K562 (cell line): ENCODE measurements around the gene SLC10A2. TPM values are rescaled to one million over a fixed set of nuclear protein-coding genes. Genes with fewer than 3 reads are reported as not detected.

Source experiments
- ATAC-seq: fragments of 200-7000 bp; cut with Tn5 transposase; 3 replicates; pipeline ENCODE4 v1.9.1; 2020; ENCODE audit warnings: moderate library complexity
- BruUV-seq: library from RNA; stranded (reverse); fragments of 400-500 nt; replicated peaks from 2 replicates; lab custom pipeline; 2021; lab: Mats Ljungman, UMichigan
- CTCF ChIA-PET: fragments of 300-600 bp; formaldehyde crosslinking; extraction: SDS; loops from one replicate; lab custom pipeline; 2021; ENCODE audit warnings: low intra/inter-chr PET ratio; lab: Yijun Ruan, JAX
- POLR2A ChIA-PET: fragments of 300-600, 350-650 bp; sonication (Branson Sonifier 250); formaldehyde crosslinking; extraction: SDS; loops from one replicate; lab custom pipeline; 2021; ENCODE audit warnings: antibody characterized with exemption, inconsistent platforms; lab: Yijun Ruan, JAX
- DNase-seq, 4 experiments: peaks; one replicate each; pipeline versions ENCODE4 v3.0.0 to v3.0.0-alpha.2; 2011 to 2018; ENCODE audit warnings: low spot score in 3 of 4, mixed read lengths in 3 of 4; ENCODE audit errors: extremely low read depth in 1 of 4
- FAIRE-seq: peaks from 2 replicates; lab custom pipeline; 2011; peaks lifted over from hg19 to GRCh38; lab: Jason Lieb, UNC
- H2AFZ ChIP-seq: 2 replicates; pipeline ENCODE4 v1.6.0; 2011; ENCODE audit warnings: low read depth, low read length, control low read depth, inconsistent platforms
- H3K27ac ChIP-seq: fragments of 200-600 bp; 3 replicates; pipeline ENCODE4 v1.8.0; 2011; ENCODE audit warnings: low read depth, mild to moderate bottlenecking, control low read depth, inconsistent platforms, low read length, moderate library complexity, mixed read lengths; ENCODE audit errors: extremely low read depth
- H3K27me3 ChIP-seq, 2 experiments: fragments of 300-600 bp in 1 of 2; 2 replicates in 1 of 2; 3 replicates in 1 of 2; pipeline versions ENCODE4 v1.6.0 to v1.8.0; 2011; ENCODE audit warnings: inconsistent platforms in 2 of 2, low read length in 2 of 2, mild to moderate bottlenecking in 1 of 2, mixed read lengths in 1 of 2, moderate library complexity in 1 of 2; ENCODE audit not compliant: control insufficient read depth in 2 of 2, insufficient read depth in 2 of 2
- H3K36me3 ChIP-seq: fragments of 300-600 bp; 3 replicates; pipeline ENCODE4 v1.8.0; 2011; ENCODE audit warnings: mild to moderate bottlenecking, low read length, inconsistent platforms; ENCODE audit not compliant: control insufficient read depth, insufficient read depth
- H3K4me1 ChIP-seq, 2 experiments: fragments of 200-600 bp in 1 of 2; replicated peaks in 1 of 2; 2 replicates in 1 of 2; 3 replicates in 1 of 2; pipeline versions ENCODE4 v1.5.1 to v1.8.0; 2011; ENCODE audit warnings: inconsistent platforms in 2 of 2, low read length in 2 of 2, mild to moderate bottlenecking in 1 of 2, mixed read lengths in 1 of 2, moderate library complexity in 1 of 2; ENCODE audit not compliant: control insufficient read depth in 2 of 2, insufficient read depth in 2 of 2
- H3K4me2 ChIP-seq: 2 replicates; pipeline ENCODE4 v1.6.1; 2011; ENCODE audit warnings: low read length, control low read depth, inconsistent platforms, mixed read lengths; ENCODE audit not compliant: insufficient read depth
- H3K4me3 ChIP-seq: fragments of 200-600 bp; sonication (generic), shearing (Covaris generic); 2 replicates; pipeline ENCODE4 v1.5.1; 2016; ENCODE audit warnings: control low read depth, inconsistent platforms
- H3K79me2 ChIP-seq: fragments of 200-600 bp; 3 replicates; pipeline ENCODE4 v1.8.0; 2011; ENCODE audit warnings: low read length, inconsistent platforms; ENCODE audit not compliant: control insufficient read depth, insufficient read depth
- H3K9ac ChIP-seq, 2 experiments: 2 replicates each; pipeline versions ENCODE4 v1.6.0 to v1.6.1; 2011; ENCODE audit warnings: low read depth in 2 of 2, low read length in 2 of 2, control low read depth in 1 of 2, inconsistent platforms in 1 of 2, mild to moderate bottlenecking in 1 of 2, mixed read lengths in 1 of 2; ENCODE audit not compliant: insufficient read depth in 1 of 2
- H3K9me1 ChIP-seq: one replicate; pipeline ENCODE4 v1.6.0; 2011; ENCODE audit warnings: inconsistent platforms, mild to moderate bottlenecking, low read length, moderate library complexity; ENCODE audit not compliant: control insufficient read depth, insufficient read depth
- H3K9me3 ChIP-seq: replicated peaks from 2 replicates; pipeline ENCODE4 v1.5.1; 2011; ENCODE audit warnings: low read depth, low read length, inconsistent platforms; ENCODE audit not compliant: control insufficient read depth, insufficient read depth
- H4K20me1 ChIP-seq: replicated peaks from 2 replicates; pipeline ENCODE4 v1.6.1; 2011; ENCODE audit warnings: low read length, inconsistent platforms, mixed read lengths; ENCODE audit not compliant: control insufficient read depth, insufficient read depth
- DPF2 ChIP-seq: fragments of 450-650 bp; IDR thresholded peaks from 2 replicates; pipeline ENCODE4 v1.6.1; 2016
- HINFP ChIP-seq: fragments of 450-650 bp; conservative IDR thresholded peaks from 2 replicates; pipeline ENCODE4 v1.6.1; 2016; ENCODE audit warnings: missing genetic modification characterization, low read depth, mild to moderate bottlenecking, control low read depth, missing compliant biosample characterization
- ID3 ChIP-seq, 2 experiments: fragments of 250-450 bp in 1 of 2; fragments of 450-650 bp in 1 of 2; sonication (Bioruptor Pico) in 1 of 2; IDR thresholded peaks; 2 replicates each; pipeline versions ENCODE4 v1.6.1 to v1.8.0; 2016 to 2021; ENCODE audit warnings: mild to moderate bottlenecking in 2 of 2, moderate library complexity in 2 of 2, missing compliant biosample characterization in 1 of 2, missing genetic modification characterization in 1 of 2
- TOE1 ChIP-seq, 2 experiments: fragments of 450-650 bp in 1 of 2; sonication (generic) in 1 of 2; formaldehyde crosslinking in 1 of 2; IDR thresholded peaks; 2 replicates each; pipeline versions ENCODE4 v1.7.1 to v1.8.0; 2016 to 2022; ENCODE audit warnings: borderline replicate concordance in 2 of 2, mild to moderate bottlenecking in 2 of 2, antibody characterized with exemption in 1 of 2, inconsistent platforms in 1 of 2, low read depth in 1 of 2, missing genetic modification reagents in 1 of 2, moderate library complexity in 1 of 2
- ZC3H11A ChIP-seq: IDR thresholded peaks from 2 replicates; pipeline ENCODE4 v1.6.1; 2012; ENCODE audit warnings: low read depth, low read length, improper control_type of control experiment
- ZNF174 ChIP-seq: fragments of 250-450 bp; sonication (Bioruptor Pico); IDR thresholded peaks from 2 replicates; pipeline ENCODE4 v1.4.0; 2020; ENCODE audit warnings: mild to moderate bottlenecking
- ZNF79 ChIP-seq: fragments of 250-450 bp; sonication (Bioruptor Pico); IDR thresholded peaks from 2 replicates; pipeline ENCODE4 v1.4.0; 2020; ENCODE audit warnings: low read depth, mild to moderate bottlenecking, moderate library complexity
- WGBS: fragments of 100-300 bp; shearing (Covaris generic); methylation state at CpG from one replicate; pipeline ENCODE4 v1.1.6; 2016; ENCODE audit warnings: low coverage, mixed read lengths; ENCODE audit not compliant: insufficient coverage; ENCODE audit errors: missing lambda C conversion rate; 5-methylcytosine and 5-hydroxymethylcytosine counted together
- in situ Hi-C: fragments of 300-500 bp; cut with MboI; formaldehyde crosslinking; loops from 4 replicates; pipeline ENCODE4 v1.15.0; 2018; ENCODE audit warnings: inconsistent platforms, mixed read lengths
- intact Hi-C: fragments of 100-400 bp; cut with micrococcal nuclease; formaldehyde crosslinking; loops from 2 replicates; pipeline ENCODE4 v1.14.2; 2022
- polyA plus RNA-seq, 8 experiments: library from polyadenylated mRNA; depleted of rRNA in 4 of 8; stranded (reverse) in 5 of 8; unstranded in 3 of 8; fragments of >200 nt; fragmentation: Nextera tagmentation in 2 of 8; fragmentation: Illumina TruSeq in 1 of 8; extraction: Ambion mirVana in 2 of 8; extraction: Trizol in 1 of 8; gene quantifications; 2 replicates each; pipeline versions ENCODE4 v1.2.1 to v1.2.3, GENCODE V29; 2011 to 2014; ENCODE audit warnings: inconsistent platforms in 1 of 8, missing spikeins in 1 of 8
- total RNA-seq, 7 experiments: library from RNA; depleted of rRNA in 6 of 7; stranded (reverse); fragments of >200 nt in 6 of 7; fragmentation: Illumina TruSeq in 2 of 7; extraction: Trizol in 2 of 7; gene quantifications; 2 replicates each; pipeline versions ENCODE4 v1.2.1 to v1.2.3, GENCODE V29; 2011 to 2021; ENCODE audit warnings: low replicate concordance in 1 of 7

The SLC10A2 gene
- total and polyA plus RNA-seq, 9 of the 15 experiments (the other 6 are each of a cell fraction or from before 2014, with no cell fraction given) = not detected

- POLR2A ChIA-PET = interaction anchor here (0.6 kb wide), 1 partner anchor 12 kb away, joined by 3 read pairs; no protein-coding TSS in a partner anchor
- 0% methylated on average over 1 of the region's 1 CpG for WGBS
- TF ChIP-seq ZNF174 (CRISPR knock-in tag) (no peak), ZNF79 (CRISPR knock-in tag) (no peak), ID3 (CRISPR knock-in tag; IDR thresholded peaks at IDR 0.05) (no peak), ID3 (tag; IDR thresholded peaks at IDR 0.05) (no peak), HINFP (tag) (no peak), TOE1 (IDR thresholded peaks at IDR 0.05; ENCODE audit: borderline replicate concordance) (no peak), TOE1 (CRISPR knock-in tag; IDR thresholded peaks at IDR 0.05; ENCODE audit: borderline replicate concordance, low read depth) (no peak), ZC3H11A (no peak), DPF2 (no peak)
- Histone ChIP-seq H3K4me1 (no peaks in the 10 kb centered on the region), H4K20me1 (no peaks in the 10 kb centered on the region), H3K9ac (no peak overlapping the region), H3K4me3 (no peak overlapping the region), H3K4me2 (no peak overlapping the region), H2AFZ (no peak overlapping the region), H3K9me1 (no peaks in the 10 kb centered on the region), H3K36me3 (no peaks in the 10 kb centered on the region), H3K9me3 (no peaks in the 10 kb centered on the region), H3K79me2 (no peaks in the 10 kb centered on the region), H3K27me3 (no peaks in the 10 kb centered on the region), H3K27ac (no peak overlapping the region)
- DNase-seq (no peak), ATAC-seq (no peak), FAIRE-seq (no peak)
- CTCF ChIA-PET = no interaction called here
- BruUV-seq = no TSS peak
- intact Hi-C loops (no loop called here), in situ Hi-C loops (no loop called here)
Observed at GRCh38 chr13:103009051-103009840, 57.0 kb downstream of the SLC10A2 start.
